DND-41 (cell line): Measurements from ENCODE around the gene SMIM44.

Experiments used
- ATAC-seq: fragments of 200-7000 bp; cut with Tn5 transposase; 3 replicates; pipeline ENCODE4 v1.9.1; 2021; ENCODE audit warnings: low read depth; ENCODE audit not compliant: insufficient read depth
- DNase-seq: peaks from one replicate; pipeline ENCODE4 v3.0.0-alpha.2; 2020
- H2AFZ ChIP-seq: 2 replicates; pipeline ENCODE4 v1.6.0; 2012; ENCODE audit warnings: low read depth, low read length
- H3K27ac ChIP-seq: 2 replicates; pipeline ENCODE4 v1.5.1; 2012; ENCODE audit warnings: low read length, inconsistent platforms
- H3K27me3 ChIP-seq: fragments of 200-600 bp; sonication (generic); 2 replicates; pipeline ENCODE4 v1.6.0; 2012; ENCODE audit warnings: low read length, mild to moderate bottlenecking, inconsistent platforms; ENCODE audit not compliant: insufficient read depth, poor library complexity
- H3K36me3 ChIP-seq: 2 replicates; pipeline ENCODE4 v1.5.1; 2012; ENCODE audit warnings: low read length, inconsistent platforms; ENCODE audit not compliant: insufficient read depth
- H3K4me1 ChIP-seq: 2 replicates; pipeline ENCODE4 v1.5.1; 2012; ENCODE audit warnings: mild to moderate bottlenecking, low read length; ENCODE audit not compliant: insufficient read depth
- H3K4me2 ChIP-seq: 2 replicates; pipeline ENCODE4 v1.6.0; 2012; ENCODE audit warnings: mild to moderate bottlenecking, moderate library complexity, low read length, inconsistent platforms; ENCODE audit not compliant: insufficient read depth
- H3K4me3 ChIP-seq, 2 experiments: fragments of 200-600 bp in 1 of 2; shearing (Covaris generic) in 1 of 2; 2 replicates each; pipeline ENCODE4 v1.5.1; 2012 to 2016; ENCODE audit warnings: inconsistent platforms in 2 of 2, low read length in 2 of 2, mild to moderate bottlenecking in 2 of 2, low read depth in 1 of 2, moderate library complexity in 1 of 2
- H3K79me2 ChIP-seq: 2 replicates; pipeline ENCODE4 v1.6.0; 2012; ENCODE audit warnings: low read length, inconsistent platforms; ENCODE audit not compliant: insufficient read depth
- H3K9ac ChIP-seq: 2 replicates; pipeline ENCODE4 v1.6.0; 2012; ENCODE audit warnings: low read depth, mild to moderate bottlenecking, inconsistent platforms, low read length, moderate library complexity
- H3K9me3 ChIP-seq: 2 replicates; pipeline ENCODE4 v1.5.1; 2012; ENCODE audit warnings: low read length, moderate library complexity, mild to moderate bottlenecking, inconsistent platforms; ENCODE audit not compliant: insufficient read depth, severe bottlenecking
- H4K20me1 ChIP-seq: 2 replicates; pipeline ENCODE4 v1.6.0; 2012; ENCODE audit warnings: low read length; ENCODE audit not compliant: insufficient read depth
- EZH2 ChIP-seq: IDR thresholded peaks from 3 replicates; pipeline ENCODE4 v1.6.1; 2012; ENCODE audit warnings: borderline replicate concordance, low read depth, mild to moderate bottlenecking, moderate library complexity, low read length, inconsistent platforms; ENCODE audit not compliant: severe bottlenecking
- TF ChIP-seq, protein P1 (sequence below): IDR thresholded peaks from 2 replicates; pipeline ENCODE4 v1.5.1; 2012; ENCODE audit warnings: borderline replicate concordance, low read length, moderate library complexity, mild to moderate bottlenecking; ENCODE audit not compliant: poor library complexity, severe bottlenecking; ENCODE audit errors: extremely low read depth

SMIM44 gene

DNA sequence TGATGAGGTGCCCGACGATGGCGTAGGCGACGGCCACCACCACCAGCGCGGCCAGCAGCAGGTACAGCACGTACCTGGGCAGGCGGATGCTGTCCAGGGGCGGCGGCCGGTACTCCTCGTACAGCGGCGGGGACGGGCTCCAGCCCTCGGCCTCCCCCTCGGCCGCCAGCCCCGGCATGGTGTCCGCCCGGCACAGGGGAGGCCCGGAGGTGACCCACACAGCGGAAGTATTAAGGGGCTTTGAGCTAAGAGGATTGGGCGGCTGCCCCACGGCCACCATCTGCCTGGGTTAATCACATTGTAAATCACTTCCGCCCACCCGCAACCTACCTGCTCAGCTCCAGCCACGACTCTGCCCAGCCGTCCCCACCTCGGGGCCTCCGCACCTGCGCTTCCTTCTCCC is at the start of gene SMIM44:
Gene SMIM44 (minus strand): TSS at position 216 of the 403 bp plus-strand sequence. CDS start 38 bp downstream, at position 178.
- H3K4me1 ChIP-seq, result peaks cover 24% of the 10 kb centered on the region
- TF ChIP-seq, protein P1, sequence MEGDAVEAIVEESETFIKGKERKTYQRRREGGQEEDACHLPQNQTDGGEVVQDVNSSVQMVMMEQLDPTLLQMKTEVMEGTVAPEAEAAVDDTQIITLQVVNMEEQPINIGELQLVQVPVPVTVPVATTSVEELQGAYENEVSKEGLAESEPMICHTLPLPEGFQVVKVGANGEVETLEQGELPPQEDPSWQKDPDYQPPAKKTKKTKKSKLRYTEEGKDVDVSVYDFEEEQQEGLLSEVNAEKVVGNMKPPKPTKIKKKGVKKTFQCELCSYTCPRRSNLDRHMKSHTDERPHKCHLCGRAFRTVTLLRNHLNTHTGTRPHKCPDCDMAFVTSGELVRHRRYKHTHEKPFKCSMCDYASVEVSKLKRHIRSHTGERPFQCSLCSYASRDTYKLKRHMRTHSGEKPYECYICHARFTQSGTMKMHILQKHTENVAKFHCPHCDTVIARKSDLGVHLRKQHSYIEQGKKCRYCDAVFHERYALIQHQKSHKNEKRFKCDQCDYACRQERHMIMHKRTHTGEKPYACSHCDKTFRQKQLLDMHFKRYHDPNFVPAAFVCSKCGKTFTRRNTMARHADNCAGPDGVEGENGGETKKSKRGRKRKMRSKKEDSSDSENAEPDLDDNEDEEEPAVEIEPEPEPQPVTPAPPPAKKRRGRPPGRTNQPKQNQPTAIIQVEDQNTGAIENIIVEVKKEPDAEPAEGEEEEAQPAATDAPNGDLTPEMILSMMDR, result no peak
- TF ChIP-seq EZH2, result no peak
- H3K4me3 ChIP-seq, result no peak within 1 kb of the TSS
- H3K9ac ChIP-seq, result no peak within 1 kb of the TSS
- ATAC-seq, result no peak
- no peaks in the 10 kb centered on the region for H4K20me1 ChIP-seq
- H3K9me3 ChIP-seq, result no peaks in the 10 kb centered on the region
- H3K79me2 ChIP-seq, result no peaks in the 10 kb centered on the region
- H3K36me3 ChIP-seq, result no peaks in the 10 kb centered on the region
- no peak within 1 kb of the TSS for H2AFZ ChIP-seq
- no peaks in the 10 kb centered on the region for H3K27me3 ChIP-seq
- H3K27ac ChIP-seq, result no peak within 1 kb of the TSS
- no peak for DNase-seq
- no peak within 1 kb of the TSS for H3K4me2 ChIP-seq

DNA sequence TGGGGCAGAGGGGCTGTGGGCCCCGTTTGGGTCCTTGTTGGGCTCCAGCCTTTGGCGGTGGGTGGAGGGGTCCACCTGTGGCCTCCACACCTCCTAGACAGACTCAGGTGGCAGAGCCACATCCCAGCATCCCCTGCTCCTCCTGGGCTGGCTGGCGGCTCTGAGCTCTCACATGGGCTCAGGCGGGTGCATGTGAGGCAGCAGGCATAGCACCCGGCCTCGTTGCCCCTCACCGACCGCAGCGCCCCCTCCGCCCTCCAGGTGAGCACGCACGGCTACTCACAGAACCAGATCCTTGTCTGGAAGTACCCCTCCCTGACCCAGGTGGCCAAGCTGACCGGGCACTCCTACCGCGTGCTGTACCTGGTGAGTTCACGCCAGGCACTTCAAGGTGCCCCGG is 49.8 kb upstream of the SMIM44 start:
- TF ChIP-seq, protein P1, result no peak
- TF ChIP-seq EZH2, result no peak
- no peak overlapping the region for H3K9ac ChIP-seq
- peaks cover 40% of the 10 kb centered on the region for H4K20me1 ChIP-seq
- no peak for DNase-seq
- no peak overlapping the region for H2AFZ ChIP-seq
- H3K27ac ChIP-seq, result no peak overlapping the region
- H3K4me3 ChIP-seq, result no peak overlapping the region
- H3K27me3 ChIP-seq, result no peaks in the 10 kb centered on the region
- H3K4me1 ChIP-seq, result no peaks in the 10 kb centered on the region
- peaks cover 82% of the 10 kb centered on the region for H3K36me3 ChIP-seq
- no peaks in the 10 kb centered on the region for H3K9me3 ChIP-seq
- no peak overlapping the region for H3K4me2 ChIP-seq
- ATAC-seq, result no peak
- no peaks in the 10 kb centered on the region for H3K79me2 ChIP-seq

DNA sequence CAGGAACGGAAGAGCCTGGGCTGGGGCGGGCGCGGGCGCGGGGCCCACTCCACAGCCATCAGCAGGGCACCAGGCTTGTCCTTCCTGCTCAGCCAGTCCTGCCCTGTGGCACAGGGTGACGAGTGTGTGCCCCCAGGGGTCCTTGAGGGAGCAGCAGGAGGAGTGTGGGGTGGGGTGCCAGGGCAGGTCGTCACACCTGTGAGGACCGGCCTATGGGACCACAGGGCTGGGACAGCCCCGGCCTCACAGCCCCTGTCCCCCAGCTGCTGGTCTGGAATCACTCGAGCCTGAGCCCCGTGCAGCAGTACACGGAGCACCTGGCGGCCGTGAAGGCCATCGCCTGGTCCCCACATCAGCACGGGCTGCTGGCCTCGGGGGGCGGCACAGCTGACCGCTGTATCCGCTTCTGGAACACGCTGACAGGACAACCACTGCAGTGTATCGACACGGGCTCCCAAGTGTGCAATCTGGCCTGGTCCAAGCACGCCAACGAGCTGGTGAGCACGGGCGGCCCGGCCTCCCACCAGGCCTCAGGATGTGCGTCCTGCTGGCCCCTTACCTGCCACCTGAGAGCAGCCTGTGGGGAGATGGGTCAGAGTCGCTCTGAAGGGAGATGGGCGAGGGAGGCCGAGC is 49.0 kb upstream of the SMIM44 start:
- no peak for TF ChIP-seq EZH2
- TF ChIP-seq, protein P1, result no peak
- Histone ChIP-seq H3K4me2 (no peak overlapping the region), H3K36me3 (peaks cover 85% of the 10 kb centered on the region), H3K27ac (no peak overlapping the region), H3K9ac (no peak overlapping the region), H2AFZ (no peak overlapping the region), H3K9me3 (no peaks in the 10 kb centered on the region), H3K27me3 (no peaks in the 10 kb centered on the region), H4K20me1 (peaks cover 41% of the 10 kb centered on the region), H3K4me3 (no peak overlapping the region), H3K4me1 (no peaks in the 10 kb centered on the region), H3K79me2 (no peaks in the 10 kb centered on the region)
- ATAC-seq (no peak), DNase-seq (no peak)
